Ovary (tissue), 3 donors: ENCODE measurements around the gene CFAP54.

Source experiments
- CTCF ChIP-seq, 3 donors: fragments of 450-650 bp in 2 of 3; fragments of 200-600 bp in 1 of 3; IDR thresholded peaks; one replicate each; pipeline versions ENCODE4 v1.5.1 to v1.8.0; 2016 to 2022; ENCODE audit warnings: antibody characterized with exemption in 3 of 3, mild to moderate bottlenecking in 1 of 3
- EP300 ChIP-seq: sonication (generic); formaldehyde crosslinking; IDR thresholded peaks from one replicate; pipeline ENCODE4 v1.6.1; 2017; ENCODE audit warnings: antibody characterized with exemption
- POLR2A ChIP-seq: fragments of 450-650 bp; IDR thresholded peaks from one replicate; pipeline ENCODE4 v1.6.1; 2017; ENCODE audit warnings: antibody characterized with exemption, mild to moderate bottlenecking, moderate library complexity
- donor health status: DM: no; HTN: no; CAD: no.

DNA sequence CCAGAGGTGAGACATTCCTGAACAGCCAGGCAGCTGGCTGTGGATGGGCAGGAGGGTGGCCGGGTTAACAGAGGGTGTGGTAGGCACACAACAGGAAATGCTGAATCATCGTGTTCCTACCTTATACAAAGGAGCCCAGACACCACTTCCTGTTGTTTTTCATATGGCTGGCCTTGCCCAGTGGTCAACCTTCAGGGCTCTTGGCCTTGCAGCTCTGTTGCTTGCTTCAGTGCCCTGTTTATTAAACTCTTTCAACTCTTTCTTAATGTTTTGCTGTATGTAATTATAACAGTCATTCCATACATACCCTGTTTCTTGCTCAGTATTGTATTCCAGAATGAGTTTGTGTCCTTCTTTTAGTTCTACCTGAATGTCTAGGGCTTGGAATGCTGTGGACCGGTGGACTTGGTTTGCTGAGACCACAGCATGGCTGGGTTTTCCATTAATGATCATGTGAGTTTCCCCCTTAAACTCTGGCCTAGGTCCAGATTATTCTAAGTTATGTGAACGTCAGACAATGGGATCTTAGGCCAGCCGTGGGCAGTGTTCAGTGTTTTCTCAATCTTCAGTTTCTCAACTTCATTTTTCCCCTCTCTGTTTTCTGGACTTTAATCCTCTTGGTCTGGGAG, 11.9 kb downstream of the CFAP54 start:
- TF ChIP-seq CTCF (IDR thresholded peaks at IDR 0.05) (no peak), POLR2A (no peak), EP300 (no peak)
